Fibroblast of pulmonary artery (primary cell): ENCODE measurements around the gene DCBLD2.

Experiments used
- DNase-seq: peaks from one replicate; pipeline ENCODE4 v3.0.0-alpha.2; 2010; ENCODE audit warnings: low read depth
- H3K4me3 ChIP-seq: replicated peaks from 2 replicates; pipeline ENCODE4 v1.5.1; 2011; ENCODE audit warnings: low read depth, mild to moderate bottlenecking, control low read depth, low read length, moderate library complexity
- CTCF ChIP-seq: IDR thresholded peaks from 2 replicates; pipeline ENCODE4 v1.5.1; 2011; ENCODE audit warnings: mild to moderate bottlenecking, control low read depth, low read length, inconsistent platforms; ENCODE audit errors: missing control alignments

The DCBLD2 gene

GRCh38 chr3:98746122-98746521 lies 155.4 kb downstream of the DCBLD2 start:
- no peak overlapping the region for H3K4me3 ChIP-seq
- no peak for TF ChIP-seq CTCF
- no peak for DNase-seq
